ENCODE data around the gene TAF11. TPM values are rescaled to one million over a fixed set of nuclear protein-coding genes. Genes with fewer than 3 reads are reported as not detected.

The TAF11 gene
- total and polyA plus RNA-seq, 2 of the 8 experiments (the other 6 are each of a cell fraction or from before 2014, with no cell fraction given): 38.2 to 48.6 TPM

GRCh38 chr6:34871853-34872252 is 16.0 kb downstream of the TAF11 start (continued):
- no peak for TF ChIP-seq E2F6 (IDR thresholded peaks at IDR 0.05)
- no peak for TF ChIP-seq JUN (IDR thresholded peaks at IDR 0.05; ENCODE audit: low read depth, low read length)
- no peak for TF ChIP-seq HDAC6 (IDR thresholded peaks at IDR 0.05; ENCODE audit: low read depth, low read length)
- TF ChIP-seq KDM4A (IDR thresholded peaks at IDR 0.05; ENCODE audit: low read depth, low read length, severe bottlenecking): no peak
- no peak for TF ChIP-seq SP4 (IDR thresholded peaks at IDR 0.05; ENCODE audit: low read length)
